COR-L47 (cell line): ENCODE results near the gene SRGAP1.
A peak's percentile ranks its signal among the peaks of the same experiment; 100 is the strongest.
"Not testable (repeated sequence)": the region's sequence is repeated elsewhere in the genome, so short reads cannot be mapped to it uniquely, and the experiment has no call there.

ENCODE experiments used
- DNase-seq: peaks from one replicate; lab custom pipeline; 2025; lab: John Stamatoyannopoulos, UW

The SRGAP1 gene

GRCh38 chr12:64122995-64123394 lies 278.5 kb downstream of the SRGAP1 start:
- DNase-seq, result no peak

GRCh38 chr12:64123448-64123847 lies 278.9 kb downstream of the SRGAP1 start:
- no peak for DNase-seq

GRCh38 chr12:64124511-64125197 lies 280.2 kb downstream of the SRGAP1 start:
- DNase-seq, result no peak

- no peak for DNase-seq
These were observed 281.4 kb downstream of the SRGAP1 start for GRCh38 chr12:64125913-64126312.

- DNase-seq, result no peak
These were observed 283.3 kb downstream of the SRGAP1 start for GRCh38 chr12:64127811-64128210.

- no peak for DNase-seq
These were observed 283.9 kb downstream of the SRGAP1 start for GRCh38 chr12:64128366-64128765.

GRCh38 chr12:64130476-64130875 lies 286.0 kb downstream of the SRGAP1 start:
- not testable (repeated sequence) for DNase-seq

GRCh38 chr12:64131456-64131855 lies 287.0 kb downstream of the SRGAP1 start:
- DNase-seq, result not testable (repeated sequence)

GRCh38 chr12:64132672-64133071 lies 288.2 kb downstream of the SRGAP1 start:
- DNase-seq, result not testable (repeated sequence)

GRCh38 chr12:64137117-64137516 lies 292.6 kb downstream of the SRGAP1 start:
- DNase-seq, result no peak

- DNase-seq, result no peak
These were observed 294.5 kb downstream of the SRGAP1 start for GRCh38 chr12:64139021-64139420.

- no peak for DNase-seq
These were observed 297.9 kb downstream of the SRGAP1 start for GRCh38 chr12:64142382-64142781.

GRCh38 chr12:64142784-64143183 lies 298.3 kb downstream of the SRGAP1 start:
- DNase-seq, result no peak

GRCh38 chr12:64145226-64145625 lies 300.7 kb downstream of the SRGAP1 start:
- no peak for DNase-seq

GRCh38 chr12:64147011-64147631 lies 302.6 kb downstream of the SRGAP1 start:
- DNase-seq, result no peak

- no peak for DNase-seq
These were observed 303.4 kb downstream of the SRGAP1 start for GRCh38 chr12:64147875-64148274.

GRCh38 chr12:64154677-64155076 lies 310.2 kb downstream of the SRGAP1 start:
- no peak for DNase-seq

- no peak for DNase-seq
These were observed 312.6 kb downstream of the SRGAP1 start for GRCh38 chr12:64157110-64157509.

GRCh38 chr12:64160021-64160710 lies 315.7 kb downstream of the SRGAP1 start:
- DNase-seq, result no peak

GRCh38 chr12:64160711-64161060 lies 316.2 kb downstream of the SRGAP1 start:
- no peak for DNase-seq

- not testable (repeated sequence) for DNase-seq
These were observed 322.1 kb downstream of the SRGAP1 start for GRCh38 chr12:64166606-64167005.

GRCh38 chr12:64167041-64167440 lies 322.5 kb downstream of the SRGAP1 start:
- not testable (repeated sequence) for DNase-seq

- DNase-seq, result peak; percentile 79
These were observed 325.5 kb downstream of the SRGAP1 start for GRCh38 chr12:64170024-64170423.
